NB4 (cell line): ENCODE results near the gene TMTC2.

Source experiments
- DNase-seq: peaks from one replicate; pipeline ENCODE4 v3.0.0; 2010; ENCODE audit warnings: low read depth
- H3K4me3 ChIP-seq: one replicate; pipeline ENCODE4 v1.5.1; 2011; ENCODE audit warnings: mild to moderate bottlenecking, low read depth, low read length, moderate library complexity
- MAX ChIP-seq: IDR thresholded peaks from 2 replicates; pipeline ENCODE4 v1.6.1; 2011; ENCODE audit warnings: low read depth, low read length
- MYC ChIP-seq: IDR thresholded peaks from 2 replicates; pipeline ENCODE4 v1.6.1; 2011; ENCODE audit warnings: low read depth, low read length
- POLR2A ChIP-seq: IDR thresholded peaks from 2 replicates; pipeline ENCODE4 v1.6.1; 2011; ENCODE audit warnings: mild to moderate bottlenecking; ENCODE audit not compliant: insufficient read length; ENCODE audit errors: extremely low read depth
- TF ChIP-seq, protein P1 (sequence below): IDR thresholded peaks from one replicate; pipeline ENCODE4 v1.5.1; 2012; ENCODE audit warnings: low read depth, low read length

The TMTC2 gene

DNA sequence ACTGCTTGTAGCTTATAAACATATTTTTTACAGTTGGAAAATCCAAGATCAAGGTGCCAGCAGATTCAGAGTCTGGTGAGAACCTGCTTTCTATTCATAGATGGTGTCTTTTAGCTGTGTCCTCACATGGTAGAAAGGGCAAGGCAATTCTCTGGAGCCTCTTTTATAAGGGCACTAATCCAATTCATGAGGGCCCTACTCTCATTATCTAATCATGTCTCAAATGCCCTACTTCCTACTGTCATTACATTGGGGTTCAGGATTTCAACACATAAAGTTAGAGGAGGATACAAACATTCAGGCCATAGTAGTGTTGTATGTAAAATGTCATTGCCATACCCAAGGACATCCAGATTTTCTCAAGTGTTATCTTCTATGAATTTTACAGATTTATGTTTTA, 496.4 kb downstream of the TMTC2 start:
- TF ChIP-seq MAX, result no peak
- TF ChIP-seq, protein P1, sequence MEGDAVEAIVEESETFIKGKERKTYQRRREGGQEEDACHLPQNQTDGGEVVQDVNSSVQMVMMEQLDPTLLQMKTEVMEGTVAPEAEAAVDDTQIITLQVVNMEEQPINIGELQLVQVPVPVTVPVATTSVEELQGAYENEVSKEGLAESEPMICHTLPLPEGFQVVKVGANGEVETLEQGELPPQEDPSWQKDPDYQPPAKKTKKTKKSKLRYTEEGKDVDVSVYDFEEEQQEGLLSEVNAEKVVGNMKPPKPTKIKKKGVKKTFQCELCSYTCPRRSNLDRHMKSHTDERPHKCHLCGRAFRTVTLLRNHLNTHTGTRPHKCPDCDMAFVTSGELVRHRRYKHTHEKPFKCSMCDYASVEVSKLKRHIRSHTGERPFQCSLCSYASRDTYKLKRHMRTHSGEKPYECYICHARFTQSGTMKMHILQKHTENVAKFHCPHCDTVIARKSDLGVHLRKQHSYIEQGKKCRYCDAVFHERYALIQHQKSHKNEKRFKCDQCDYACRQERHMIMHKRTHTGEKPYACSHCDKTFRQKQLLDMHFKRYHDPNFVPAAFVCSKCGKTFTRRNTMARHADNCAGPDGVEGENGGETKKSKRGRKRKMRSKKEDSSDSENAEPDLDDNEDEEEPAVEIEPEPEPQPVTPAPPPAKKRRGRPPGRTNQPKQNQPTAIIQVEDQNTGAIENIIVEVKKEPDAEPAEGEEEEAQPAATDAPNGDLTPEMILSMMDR, result no peak
- no peak for TF ChIP-seq POLR2A
- no peak for TF ChIP-seq MYC
- H3K4me3 ChIP-seq, result no peak overlapping the region
- no peak for DNase-seq
